K562 (cell line): ENCODE measurements around the gene TXNIP. TPM values are rescaled to one million over a fixed set of nuclear protein-coding genes. Genes with fewer than 3 reads are reported as not detected.

Experiments
- CC2D1A ChIP-seq: fragments of 450-650 bp; IDR thresholded peaks from 2 replicates; pipeline ENCODE4 v1.6.1; 2017; ENCODE audit warnings: mild to moderate bottlenecking
- IRF2 ChIP-seq: sonication (generic); formaldehyde crosslinking; IDR thresholded peaks from 2 replicates; pipeline ENCODE4 v1.8.1; 2022; ENCODE audit warnings: mild to moderate bottlenecking, missing genetic modification reagents
- MTA3 ChIP-seq: fragments of 450-650 bp; formaldehyde crosslinking; IDR thresholded peaks from 2 replicates; pipeline ENCODE4 v1.6.1; 2017; ENCODE audit warnings: mild to moderate bottlenecking, borderline replicate concordance
- MYC ChIP-seq, 2 experiments: fragments of 250-450 bp in 1 of 2; sonication (Bioruptor Pico) in 1 of 2; IDR thresholded peaks; 2 replicates each; pipeline versions ENCODE4 v1.5.1 to v1.6.1; 2012 to 2021; ENCODE audit warnings: low read depth in 2 of 2, borderline replicate concordance in 1 of 2, improper control_type of control experiment in 1 of 2, low read length in 1 of 2, mild to moderate bottlenecking in 1 of 2, moderate library complexity in 1 of 2
- NFATC3 ChIP-seq: fragments of 450-650 bp; IDR thresholded peaks from 2 replicates; pipeline ENCODE4 v1.6.1; 2017; ENCODE audit warnings: mild to moderate bottlenecking
- NFE2L1 ChIP-seq: fragments of 450-650 bp; IDR thresholded peaks from 2 replicates; pipeline ENCODE4 v1.6.1; 2016; ENCODE audit warnings: missing genetic modification characterization, low read depth, mild to moderate bottlenecking, missing compliant biosample characterization, moderate library complexity, borderline replicate concordance
- PYGO2 ChIP-seq: fragments of 450-650 bp; IDR thresholded peaks from 2 replicates; pipeline ENCODE4 v1.6.1; 2016; ENCODE audit warnings: mild to moderate bottlenecking, missing genetic modification characterization, moderate library complexity, missing compliant biosample characterization
- SIN3A ChIP-seq, 2 experiments: fragments of 150-350 bp in 1 of 2; IDR thresholded peaks; 2 replicates each; pipeline ENCODE4 v1.6.1; 2011 to 2016; ENCODE audit warnings: borderline replicate concordance in 2 of 2, low read depth in 2 of 2, low read length in 2 of 2, mild to moderate bottlenecking in 2 of 2, moderate library complexity in 2 of 2; ENCODE audit not compliant: control insufficient read depth in 1 of 2
- SMAD1 ChIP-seq: fragments of 150-350 bp; IDR thresholded peaks from 2 replicates; pipeline ENCODE4 v1.6.1; 2014; ENCODE audit warnings: low read length, low read depth; ENCODE audit not compliant: partially characterized antibody
- SRSF9 ChIP-seq: fragments of 200-400 bp; formaldehyde crosslinking; IDR thresholded peaks from 2 replicates; pipeline ENCODE4 v1.6.1; 2017; ENCODE audit warnings: low read depth, low read length, borderline replicate concordance
- ZNF57 ChIP-seq: fragments of 450-650 bp; formaldehyde crosslinking; IDR thresholded peaks from 2 replicates; pipeline ENCODE4 v1.4.0; 2020; ENCODE audit warnings: mild to moderate bottlenecking, moderate library complexity
- ZNF76 ChIP-seq: fragments of 250-450 bp; sonication (Bioruptor Pico); IDR thresholded peaks from 2 replicates; pipeline ENCODE4 v1.4.0; 2020; ENCODE audit warnings: mild to moderate bottlenecking, moderate library complexity, borderline replicate concordance
- ZNF77 ChIP-seq: fragments of 250-450 bp; sonication (Bioruptor Pico); IDR thresholded peaks from 2 replicates; pipeline ENCODE4 v1.5.0; 2020
- polyA plus RNA-seq, 8 experiments: library from polyadenylated mRNA; depleted of rRNA in 4 of 8; stranded (reverse) in 5 of 8; unstranded in 3 of 8; fragments of >200 nt; fragmentation: Nextera tagmentation in 2 of 8; fragmentation: Illumina TruSeq in 1 of 8; extraction: Ambion mirVana in 2 of 8; extraction: Trizol in 1 of 8; gene quantifications; 2 replicates each; pipeline versions ENCODE4 v1.2.1 to v1.2.3, GENCODE V29; 2011 to 2014; ENCODE audit warnings: inconsistent platforms in 1 of 8, missing spikeins in 1 of 8
- total RNA-seq, 7 experiments: library from RNA; depleted of rRNA in 6 of 7; stranded (reverse); fragments of >200 nt in 6 of 7; fragmentation: Illumina TruSeq in 2 of 7; extraction: Trizol in 2 of 7; gene quantifications; 2 replicates each; pipeline versions ENCODE4 v1.2.1 to v1.2.3, GENCODE V29; 2011 to 2021; ENCODE audit warnings: low replicate concordance in 1 of 7
- TF ChIP-seq, protein P1 (sequence below): fragments of 150-350 bp; IDR thresholded peaks from 2 replicates; pipeline ENCODE4 v1.6.1; 2014; ENCODE audit warnings: low read depth, mild to moderate bottlenecking, low read length, borderline replicate concordance
- TF ChIP-seq, protein P2 (sequence below), 2 experiments: fragments of 450-650 bp; formaldehyde crosslinking in 1 of 2; IDR thresholded peaks; 2 replicates each; pipeline versions ENCODE4 v1.4.0 to v1.6.1; 2014 to 2020; ENCODE audit warnings: mild to moderate bottlenecking in 2 of 2, borderline replicate concordance in 1 of 2, low read depth in 1 of 2

Gene TXNIP
- total and polyA plus RNA-seq, 9 of the 15 experiments (the other 6 are each of a cell fraction or from before 2014, with no cell fraction given): 120 to 499 (median 257) TPM

DNA sequence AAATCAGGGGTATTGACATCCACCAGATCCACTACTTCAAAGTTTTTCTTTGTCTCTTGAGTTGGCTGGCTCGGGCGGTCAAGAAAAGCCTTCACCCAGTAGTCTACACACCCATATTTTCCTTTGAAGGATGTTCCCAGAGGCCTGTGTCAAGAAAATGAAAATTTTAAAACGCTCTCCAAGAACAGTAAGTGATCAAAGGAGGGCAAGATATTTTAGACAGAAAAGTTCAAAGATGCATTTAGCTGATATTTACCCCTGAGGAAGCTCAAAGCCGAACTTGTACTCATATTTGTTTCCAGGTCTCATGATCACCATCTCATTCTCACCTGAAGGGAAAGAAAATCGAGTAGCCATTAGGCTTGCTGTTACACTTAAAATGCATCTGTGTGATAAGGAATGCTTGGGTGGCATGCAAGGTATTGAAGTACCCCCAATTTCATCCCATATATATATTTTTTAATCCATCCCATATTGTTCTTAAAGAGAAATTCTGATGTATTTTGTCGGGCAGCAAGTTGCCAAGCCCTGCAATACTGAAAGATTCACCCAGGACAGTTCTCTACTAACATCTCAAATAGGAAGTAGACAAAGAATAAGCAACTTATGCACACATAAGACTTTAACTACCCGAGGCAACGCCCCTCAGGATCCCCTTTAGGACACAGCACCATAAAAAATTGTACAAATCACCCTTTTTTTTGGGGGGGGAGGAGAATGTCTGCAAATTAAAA lies 1.1 kb downstream of the TXNIP start (continued):
- TF ChIP-seq, protein P1, sequence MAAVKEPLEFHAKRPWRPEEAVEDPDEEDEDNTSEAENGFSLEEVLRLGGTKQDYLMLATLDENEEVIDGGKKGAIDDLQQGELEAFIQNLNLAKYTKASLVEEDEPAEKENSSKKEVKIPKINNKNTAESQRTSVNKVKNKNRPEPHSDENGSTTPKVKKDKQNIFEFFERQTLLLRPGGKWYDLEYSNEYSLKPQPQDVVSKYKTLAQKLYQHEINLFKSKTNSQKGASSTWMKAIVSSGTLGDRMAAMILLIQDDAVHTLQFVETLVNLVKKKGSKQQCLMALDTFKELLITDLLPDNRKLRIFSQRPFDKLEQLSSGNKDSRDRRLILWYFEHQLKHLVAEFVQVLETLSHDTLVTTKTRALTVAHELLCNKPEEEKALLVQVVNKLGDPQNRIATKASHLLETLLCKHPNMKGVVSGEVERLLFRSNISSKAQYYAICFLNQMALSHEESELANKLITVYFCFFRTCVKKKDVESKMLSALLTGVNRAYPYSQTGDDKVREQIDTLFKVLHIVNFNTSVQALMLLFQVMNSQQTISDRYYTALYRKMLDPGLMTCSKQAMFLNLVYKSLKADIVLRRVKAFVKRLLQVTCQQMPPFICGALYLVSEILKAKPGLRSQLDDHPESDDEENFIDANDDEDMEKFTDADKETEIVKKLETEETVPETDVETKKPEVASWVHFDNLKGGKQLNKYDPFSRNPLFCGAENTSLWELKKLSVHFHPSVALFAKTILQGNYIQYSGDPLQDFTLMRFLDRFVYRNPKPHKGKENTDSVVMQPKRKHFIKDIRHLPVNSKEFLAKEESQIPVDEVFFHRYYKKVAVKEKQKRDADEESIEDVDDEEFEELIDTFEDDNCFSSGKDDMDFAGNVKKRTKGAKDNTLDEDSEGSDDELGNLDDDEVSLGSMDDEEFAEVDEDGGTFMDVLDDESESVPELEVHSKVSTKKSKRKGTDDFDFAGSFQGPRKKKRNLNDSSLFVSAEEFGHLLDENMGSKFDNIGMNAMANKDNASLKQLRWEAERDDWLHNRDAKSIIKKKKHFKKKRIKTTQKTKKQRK: no peak
- TF ChIP-seq SRSF9 (no peak), ZNF77 (CRISPR knock-in tag) (no peak), PYGO2 (tag) (no peak), SIN3A (IDR thresholded peaks at IDR 0.05; ENCODE audit: borderline replicate concordance in 2 of 2, control insufficient read depth in 1 of 2, low read depth in 2 of 2, low read length in 2 of 2) (peak in 1 of 2 experiments; percentile 55; a peak in 1 of 4 replicates), IRF2 (CRISPR knock-in tag) (no peak), NFE2L1 (no peak), ZNF76 (CRISPR knock-in tag) (no peak), CC2D1A (no peak), MTA3 (0 out of 2 replicates have a peak, but pooled peaks have one; percentile 15), ZNF57 (CRISPR knock-in tag) (0 out of 2 replicates have a peak, but pooled peaks have one; percentile 13), MYC (IDR thresholded peaks at IDR 0.05; ENCODE audit: low read depth, low read length) (0 out of 2 replicates have a peak, but pooled peaks have one; percentile 7), MYC (CRISPR knock-in tag; IDR thresholded peaks at IDR 0.05; ENCODE audit: borderline replicate concordance, low read depth) (no peak), NFATC3 (no peak), SMAD1 (no peak)
- TF ChIP-seq, protein P2, sequence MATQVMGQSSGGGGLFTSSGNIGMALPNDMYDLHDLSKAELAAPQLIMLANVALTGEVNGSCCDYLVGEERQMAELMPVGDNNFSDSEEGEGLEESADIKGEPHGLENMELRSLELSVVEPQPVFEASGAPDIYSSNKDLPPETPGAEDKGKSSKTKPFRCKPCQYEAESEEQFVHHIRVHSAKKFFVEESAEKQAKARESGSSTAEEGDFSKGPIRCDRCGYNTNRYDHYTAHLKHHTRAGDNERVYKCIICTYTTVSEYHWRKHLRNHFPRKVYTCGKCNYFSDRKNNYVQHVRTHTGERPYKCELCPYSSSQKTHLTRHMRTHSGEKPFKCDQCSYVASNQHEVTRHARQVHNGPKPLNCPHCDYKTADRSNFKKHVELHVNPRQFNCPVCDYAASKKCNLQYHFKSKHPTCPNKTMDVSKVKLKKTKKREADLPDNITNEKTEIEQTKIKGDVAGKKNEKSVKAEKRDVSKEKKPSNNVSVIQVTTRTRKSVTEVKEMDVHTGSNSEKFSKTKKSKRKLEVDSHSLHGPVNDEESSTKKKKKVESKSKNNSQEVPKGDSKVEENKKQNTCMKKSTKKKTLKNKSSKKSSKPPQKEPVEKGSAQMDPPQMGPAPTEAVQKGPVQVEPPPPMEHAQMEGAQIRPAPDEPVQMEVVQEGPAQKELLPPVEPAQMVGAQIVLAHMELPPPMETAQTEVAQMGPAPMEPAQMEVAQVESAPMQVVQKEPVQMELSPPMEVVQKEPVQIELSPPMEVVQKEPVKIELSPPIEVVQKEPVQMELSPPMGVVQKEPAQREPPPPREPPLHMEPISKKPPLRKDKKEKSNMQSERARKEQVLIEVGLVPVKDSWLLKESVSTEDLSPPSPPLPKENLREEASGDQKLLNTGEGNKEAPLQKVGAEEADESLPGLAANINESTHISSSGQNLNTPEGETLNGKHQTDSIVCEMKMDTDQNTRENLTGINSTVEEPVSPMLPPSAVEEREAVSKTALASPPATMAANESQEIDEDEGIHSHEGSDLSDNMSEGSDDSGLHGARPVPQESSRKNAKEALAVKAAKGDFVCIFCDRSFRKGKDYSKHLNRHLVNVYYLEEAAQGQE (IDR thresholded peaks at IDR 0.05; ENCODE audit: borderline replicate concordance): no peak
- TF ChIP-seq, protein P2 (CRISPR knock-in tag; IDR thresholded peaks at IDR 0.05; ENCODE audit: low read depth): no peak
